Nucleus accumbens (tissue), 56 donors: Measurements from ENCODE around the gene PPM1B.
"Not testable (repeated sequence)": the region's sequence is repeated elsewhere in the genome, so short reads cannot be mapped to it uniquely, and the experiment has no call there.

Experiments
- DNase-seq, 56 donors: peaks; one replicate each; lab custom pipeline; 2025; lab: John Stamatoyannopoulos, UW

Gene PPM1B

DNA sequence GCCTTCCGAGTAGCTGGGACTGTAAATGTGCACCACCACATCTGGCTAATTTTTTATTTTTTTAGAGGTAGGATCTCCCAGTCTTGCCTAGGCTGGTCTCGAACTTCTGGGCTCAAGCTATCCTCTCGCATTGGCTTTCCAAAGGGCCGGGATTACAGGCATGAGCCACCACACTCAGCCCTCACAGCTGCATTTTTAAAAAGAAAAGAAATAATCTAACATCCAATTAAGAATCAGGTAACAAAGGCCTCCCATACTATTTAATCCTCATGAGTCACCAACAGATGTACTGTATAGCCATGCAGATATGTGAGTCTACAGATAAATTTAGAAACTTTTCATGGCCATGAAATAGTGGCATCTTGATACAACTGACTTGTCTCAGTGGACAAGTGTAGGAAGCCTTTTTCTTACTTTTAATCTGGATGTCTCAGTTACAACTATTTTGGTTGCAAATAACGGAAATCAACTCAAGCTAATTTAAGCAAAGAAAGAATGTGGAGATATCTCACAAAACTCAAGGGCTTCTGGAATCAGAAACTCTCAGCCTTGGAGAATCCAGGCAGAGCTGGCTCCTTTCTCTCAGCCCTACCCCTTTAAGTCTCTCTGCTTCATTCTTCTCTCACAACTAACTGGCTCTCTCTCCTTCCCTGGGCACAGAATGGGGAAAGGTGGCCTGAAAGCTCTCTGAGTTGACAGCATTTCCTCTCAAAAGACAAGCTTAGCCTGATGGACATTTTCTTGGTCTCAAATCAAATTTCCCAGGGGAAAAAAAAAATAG is 12.8 kb upstream of the PPM1B start:
- no peak for DNase-seq

GRCh38 chr2:44163777-44164176 is 4.9 kb upstream of the PPM1B start:
- DNase-seq: no peak

DNA sequence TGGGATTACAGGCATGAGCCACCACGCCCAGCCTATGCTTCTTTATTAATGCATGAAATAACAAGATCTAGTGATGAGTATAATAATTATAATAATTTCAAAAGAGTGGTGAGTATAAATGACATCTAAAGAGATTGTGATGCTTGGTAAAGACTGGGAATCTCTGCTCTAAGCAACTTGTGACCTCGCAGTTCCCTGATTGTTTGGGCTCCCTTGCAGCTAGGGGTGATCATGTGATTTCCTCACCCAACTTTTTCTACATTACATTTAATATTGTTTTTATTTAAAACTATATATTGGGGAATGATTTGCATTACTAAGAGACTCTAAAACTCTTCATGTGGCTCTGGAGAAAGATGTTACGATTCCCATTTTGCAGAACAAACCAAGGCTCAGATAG is 4.1 kb upstream of the PPM1B start:
- DNase-seq: no peak

- peak in 1 of 56 donors; percentile 1 for DNase-seq
Measured at GRCh38 chr2:44166096-44166495, 2.6 kb upstream of the PPM1B start.

GRCh38 chr2:44167311-44167907 is 1.3 kb upstream of the PPM1B start:
- no peak for DNase-seq

- DNase-seq: peak; percentile 96 to 100 (median 100)
Measured at GRCh38 chr2:44167908-44168680, 581 bp upstream of the PPM1B start.

GRCh38 chr2:44169155-44169898 is 652 bp downstream of the PPM1B start:
- DNase-seq: peak in 44 of 56 donors; percentile 8 to 68 (median 46)

DNA sequence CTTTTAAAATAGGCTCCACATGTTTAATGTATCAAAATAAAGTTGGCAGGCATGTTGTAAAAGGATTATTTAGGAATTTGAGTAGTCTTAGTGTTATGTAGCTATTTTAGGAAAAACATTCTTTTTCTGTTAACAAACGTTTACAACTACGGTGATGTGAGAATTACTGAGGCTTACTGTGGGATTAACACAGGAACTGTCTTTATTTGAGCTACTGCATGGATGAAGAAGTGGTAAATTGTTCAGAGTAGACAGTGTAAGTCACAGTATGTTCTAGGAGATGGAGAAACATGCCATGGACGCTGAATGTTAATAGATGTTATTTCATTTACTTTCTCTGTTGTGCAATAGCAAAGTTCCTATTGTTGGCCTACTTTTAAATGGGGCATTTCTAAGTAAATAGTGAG is 1.6 kb downstream of the PPM1B start:
- no peak for DNase-seq

DNA sequence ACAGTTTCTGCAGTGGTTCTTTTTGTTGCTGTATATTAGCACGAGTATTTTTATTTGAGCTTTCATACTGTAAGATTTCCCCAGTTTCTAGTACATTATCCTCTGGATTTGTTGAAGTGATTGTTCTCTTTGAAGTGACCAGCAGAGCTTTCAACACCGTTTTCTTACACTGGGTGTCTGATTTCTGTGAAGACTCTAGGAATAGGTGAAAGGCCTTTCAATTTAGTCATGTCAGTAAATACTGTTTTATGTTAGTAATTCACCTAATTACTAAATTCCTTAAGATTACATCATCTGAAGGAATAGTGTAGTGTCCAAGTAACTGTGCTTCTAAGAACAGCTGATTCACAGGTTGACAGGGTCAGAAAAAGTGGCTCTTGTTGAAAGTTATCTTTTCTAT is 2.3 kb downstream of the PPM1B start:
- DNase-seq: no peak

DNA sequence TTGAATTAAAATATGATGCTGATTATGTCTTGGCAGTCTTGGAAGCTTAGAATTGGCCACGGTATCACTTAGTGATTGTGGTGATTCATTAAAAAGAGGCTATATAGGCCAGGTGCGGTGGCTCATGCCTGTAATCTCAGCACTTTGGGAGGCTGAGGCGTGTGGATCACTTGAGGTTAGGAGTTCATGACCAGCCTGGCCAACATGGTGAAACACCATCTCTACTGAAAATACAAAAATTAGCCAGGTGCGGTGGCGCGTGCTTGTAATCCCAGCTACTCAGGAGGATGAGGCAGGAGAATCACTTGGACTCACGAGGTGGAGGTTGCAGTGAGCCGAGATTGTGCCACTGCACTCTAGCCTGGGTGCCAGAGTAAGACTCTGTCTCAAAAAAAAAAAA is 2.8 kb downstream of the PPM1B start:
- not testable (repeated sequence) for DNase-seq

DNA sequence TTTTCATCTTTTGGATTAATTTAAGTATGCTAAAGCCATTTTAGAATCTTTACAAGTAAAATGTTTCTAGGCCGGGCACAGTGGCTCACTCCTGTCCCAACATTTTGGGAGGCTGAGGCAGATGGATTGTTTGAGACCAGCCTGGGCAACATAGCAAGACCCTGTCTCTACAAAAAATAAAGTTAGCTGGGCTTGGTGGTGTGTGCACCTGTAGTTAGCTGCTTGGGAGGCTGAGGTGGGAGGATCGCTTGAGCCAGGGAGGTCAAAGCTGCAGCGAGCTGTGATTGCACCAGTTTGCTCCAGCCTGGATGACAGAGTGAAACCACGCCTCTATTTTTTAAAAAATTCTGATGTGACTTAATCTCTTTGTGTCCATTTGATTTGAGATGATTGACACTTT is 3.9 kb downstream of the PPM1B start:
- no peak for DNase-seq

GRCh38 chr2:44178950-44179349 is 10.3 kb downstream of the PPM1B start:
- DNase-seq: no peak

DNA sequence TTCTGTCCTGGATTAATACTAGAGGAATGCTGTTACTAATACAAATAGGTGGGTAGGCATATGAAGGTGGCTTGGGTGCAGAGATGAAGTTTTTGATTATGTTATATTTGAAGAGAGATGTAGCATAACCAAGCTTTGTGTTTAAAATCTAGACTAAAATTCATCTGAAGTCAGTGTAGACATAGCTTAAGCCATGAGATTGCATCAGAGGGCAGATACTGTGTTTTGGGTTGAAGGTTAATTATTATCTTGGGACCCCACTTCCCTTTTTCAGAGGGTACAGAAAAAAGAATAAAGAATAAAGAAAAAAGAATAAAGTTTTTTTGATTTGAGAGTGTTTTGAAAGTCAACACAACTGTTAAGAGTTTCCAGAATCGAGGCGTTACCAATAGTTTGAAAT is 13.0 kb downstream of the PPM1B start:
- no peak for DNase-seq

DNA sequence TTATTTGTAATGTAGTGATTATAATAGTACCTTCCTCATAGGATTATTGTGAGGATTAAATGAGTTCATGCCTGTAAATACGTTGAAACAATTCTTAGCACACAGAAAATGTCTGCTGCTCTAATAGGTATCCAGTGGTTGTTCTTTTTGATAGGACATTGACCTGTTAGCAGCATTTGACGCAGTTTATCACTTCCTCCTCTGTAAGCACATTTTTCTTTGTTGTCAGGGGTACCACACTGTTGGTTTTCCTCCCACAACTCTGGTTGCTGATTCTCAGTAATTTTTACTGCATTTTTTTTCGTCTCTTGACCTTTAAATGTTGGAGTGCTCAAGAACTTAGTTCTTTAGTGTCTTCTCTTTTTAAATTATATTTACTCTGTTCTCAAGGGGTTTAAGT is 15.4 kb downstream of the PPM1B start:
- no peak for DNase-seq

DNA sequence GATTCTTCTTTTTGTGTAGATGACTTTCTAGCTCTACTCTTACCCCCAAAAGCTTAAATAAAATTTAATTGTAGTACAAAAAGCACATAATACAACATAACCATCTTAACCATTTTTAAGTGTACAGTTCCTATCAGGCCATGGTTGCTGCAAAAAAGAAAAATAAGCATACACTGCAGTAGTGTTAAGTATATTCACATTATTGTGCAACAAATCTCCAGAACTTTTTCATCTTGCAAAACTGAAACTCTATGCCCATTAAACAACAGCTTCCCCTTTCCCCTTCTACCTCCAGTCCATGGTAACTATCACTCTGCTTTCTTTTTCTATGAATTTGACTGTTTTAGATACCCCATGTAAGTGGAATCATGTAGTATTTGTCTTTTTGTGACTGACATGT is 18.1 kb downstream of the PPM1B start:
- no peak for DNase-seq

DNA sequence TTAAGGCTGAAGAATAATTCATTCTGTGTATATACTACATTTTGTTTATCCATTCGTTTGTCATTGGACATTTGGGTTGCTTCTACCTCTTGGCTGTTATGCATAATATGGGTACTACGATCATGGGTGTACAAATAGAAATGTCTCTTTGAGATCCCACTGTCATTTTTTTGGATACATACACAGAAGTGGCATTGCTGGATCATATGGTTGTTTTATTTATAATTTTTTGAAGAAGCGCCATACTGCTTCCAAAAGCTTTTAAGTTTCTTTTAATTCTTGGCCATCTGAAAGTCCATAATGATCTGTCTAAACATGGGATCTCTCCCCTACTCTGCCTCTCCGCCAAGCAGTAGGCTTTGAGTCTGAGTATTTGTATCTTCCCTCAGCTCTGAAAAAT is 18.6 kb downstream of the PPM1B start:
- no peak for DNase-seq

GRCh38 chr2:44188696-44189095 is 20.0 kb downstream of the PPM1B start:
- no peak for DNase-seq

DNA sequence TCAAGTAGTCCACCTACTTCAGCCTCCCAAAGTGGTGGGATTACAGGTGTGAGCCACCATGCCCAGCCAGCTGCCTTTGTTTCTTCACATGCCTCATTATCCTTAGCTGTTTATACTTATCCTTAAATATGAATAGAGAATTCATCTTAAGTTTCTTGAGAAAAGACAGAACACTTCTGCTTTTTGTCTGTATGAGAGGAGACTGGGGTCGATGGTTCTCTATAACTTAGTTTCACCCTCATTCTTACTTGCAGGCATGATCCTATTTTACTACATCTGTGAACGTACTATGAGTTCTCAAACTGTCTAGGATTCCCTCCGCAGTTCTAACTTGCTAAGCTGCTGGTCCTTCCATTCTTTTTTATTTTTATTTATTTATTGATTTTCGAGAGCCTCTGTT is 20.4 kb downstream of the PPM1B start:
- DNase-seq: no peak

DNA sequence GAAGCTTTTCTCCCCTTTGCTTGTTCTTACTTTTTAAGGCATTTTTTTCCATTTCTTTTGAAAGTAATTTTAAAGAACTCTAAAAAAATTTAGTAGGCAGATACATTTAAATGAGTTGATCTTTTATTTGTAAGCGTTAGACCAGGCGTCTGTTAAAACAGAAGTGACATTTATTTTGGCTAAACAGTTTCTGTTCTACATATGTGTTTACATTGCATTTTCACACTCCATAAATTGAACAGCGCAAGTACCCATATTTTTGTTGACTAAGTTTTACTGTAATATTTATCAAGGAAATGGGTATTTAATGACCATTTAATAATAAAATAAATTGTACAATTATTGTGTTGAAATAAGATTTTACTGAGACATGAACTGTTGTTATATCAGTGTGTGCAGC is 21.9 kb downstream of the PPM1B start:
- DNase-seq: no peak

DNA sequence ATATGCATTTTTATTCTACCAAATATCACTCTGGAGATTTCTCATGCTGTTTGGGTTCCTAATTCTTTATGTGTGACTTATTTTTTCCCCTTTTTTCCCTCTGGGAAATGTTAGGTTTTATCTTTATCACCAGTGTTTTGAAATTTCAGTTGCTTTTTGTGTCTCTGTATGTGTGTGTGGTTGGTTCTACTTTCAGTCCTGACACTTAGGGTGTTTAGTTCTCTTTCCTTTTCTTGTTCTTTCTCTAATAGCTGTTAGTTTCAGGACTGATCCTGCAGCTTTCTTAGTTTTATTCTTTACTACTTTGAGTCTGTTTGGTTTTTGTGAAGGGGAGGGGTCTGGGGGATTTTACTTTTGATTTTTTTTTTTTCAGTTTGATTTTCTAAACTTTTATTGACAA is 23.1 kb downstream of the PPM1B start:
- DNase-seq: no peak

DNA sequence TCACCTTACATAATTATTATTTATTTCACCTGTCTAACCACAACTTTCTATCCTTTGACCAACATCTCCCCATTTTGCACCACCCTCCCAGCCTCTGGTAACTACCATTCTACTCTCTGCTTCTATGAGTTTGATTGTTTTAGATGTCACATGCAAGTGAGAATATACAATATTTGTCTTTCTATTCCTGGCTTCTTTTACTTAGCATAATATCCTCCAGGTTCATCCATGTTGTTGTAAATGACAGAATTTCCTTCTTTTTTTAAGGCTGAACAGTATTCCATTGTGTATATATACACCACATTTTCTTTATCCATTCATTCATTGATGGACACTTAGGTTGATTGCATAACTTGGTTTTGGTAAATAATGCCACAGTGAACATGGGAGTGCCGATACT is 24.0 kb downstream of the PPM1B start:
- no peak for DNase-seq
